MV-4-11 (cell line): ENCODE results near the gene FHOD1.

ENCODE experiments used
- DNase-seq: peaks from one replicate; lab custom pipeline; 2025; lab: John Stamatoyannopoulos, UW

FHOD1 gene

DNA sequence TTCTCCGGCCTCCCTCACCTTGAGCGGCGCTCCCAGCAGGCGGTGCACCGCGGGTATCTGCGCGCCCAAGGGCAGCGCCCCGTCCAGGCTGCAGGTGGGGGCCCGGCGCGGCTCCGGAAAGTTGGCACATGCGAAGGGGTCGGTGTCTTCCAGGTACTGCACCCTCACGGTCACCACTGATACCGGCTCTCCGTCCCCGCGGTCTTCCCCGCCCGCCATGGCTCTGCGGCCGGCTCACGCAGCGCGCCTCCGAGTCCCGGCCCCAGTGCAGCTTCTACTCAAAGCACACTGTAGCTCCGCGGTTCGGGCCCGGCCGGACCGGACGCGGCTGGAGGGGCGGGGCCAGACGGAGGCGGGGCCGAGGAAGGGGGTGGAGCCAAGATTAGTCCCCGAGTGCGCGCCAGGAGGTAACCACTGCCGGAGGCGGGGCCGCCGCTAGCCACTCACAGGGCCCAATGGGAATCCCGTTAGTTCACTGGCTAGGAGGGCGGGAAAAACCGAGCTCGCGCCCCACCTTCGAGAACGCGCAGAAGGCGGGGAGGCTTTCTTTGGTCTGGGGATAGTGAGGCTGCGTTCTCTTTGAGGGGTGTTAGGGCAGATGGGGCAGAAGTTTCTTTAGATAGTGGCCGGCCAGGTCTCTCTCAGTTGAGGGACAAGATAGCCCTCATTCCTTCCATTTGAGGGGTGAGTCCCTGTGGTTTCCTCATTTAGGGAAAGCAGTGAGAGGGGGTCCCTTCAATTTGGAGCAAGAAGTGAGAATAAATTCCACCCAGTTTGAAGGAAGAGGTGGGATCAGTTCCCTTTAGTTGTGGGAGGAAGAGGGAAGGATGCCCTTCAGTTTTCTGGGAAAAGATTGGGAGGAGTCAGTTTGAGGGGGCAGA is at the start of gene FHOD1:
FHOD1 (minus strand) TSS at position 290 of the 881 bp plus-strand sequence; CDS start at position 219, 71 bp downstream.
- DNase-seq: peak; percentile 93

DNA sequence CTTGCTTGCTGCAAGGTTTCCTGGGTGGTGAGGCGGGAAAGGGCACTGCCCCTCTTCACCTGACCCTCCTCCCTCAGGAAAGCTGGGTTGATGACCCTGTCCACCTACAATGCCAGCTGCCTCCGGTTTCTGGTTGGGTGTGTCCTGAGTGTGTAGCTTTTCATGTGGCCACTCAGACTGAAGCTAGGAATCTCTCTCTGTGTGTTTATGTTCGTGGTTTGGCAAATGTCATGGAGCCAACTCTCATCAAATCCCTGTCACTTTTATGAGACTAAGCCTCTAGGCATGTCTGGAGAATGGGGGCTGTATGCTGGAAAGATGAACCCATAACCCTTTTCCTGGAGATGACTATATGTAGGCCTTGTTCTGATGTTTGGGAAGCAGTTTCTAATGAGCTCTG is 49.1 kb upstream of the FHOD1 start:
- DNase-seq: no peak

DNA sequence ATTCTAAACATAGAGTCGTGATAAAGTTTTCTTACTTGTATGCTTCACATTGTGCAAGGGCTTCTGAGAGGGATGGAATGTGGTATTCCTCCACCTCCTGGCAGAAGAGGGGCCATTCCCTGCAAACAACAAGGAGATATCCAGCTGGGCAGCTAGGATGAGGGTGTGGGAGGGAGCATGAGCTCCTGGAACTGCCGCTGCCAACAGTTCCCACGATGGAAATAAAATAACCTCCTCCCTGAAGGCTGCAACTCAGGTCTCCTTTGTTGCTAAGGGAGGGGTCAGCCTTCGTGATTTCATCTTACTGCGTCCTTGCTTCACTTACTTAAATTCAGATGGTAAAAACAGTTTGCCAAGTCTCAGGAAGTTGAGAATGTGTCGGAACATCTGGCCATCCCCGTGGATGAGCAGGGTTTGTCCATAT is 47.7 kb upstream of the FHOD1 start:
- no peak for DNase-seq

DNA sequence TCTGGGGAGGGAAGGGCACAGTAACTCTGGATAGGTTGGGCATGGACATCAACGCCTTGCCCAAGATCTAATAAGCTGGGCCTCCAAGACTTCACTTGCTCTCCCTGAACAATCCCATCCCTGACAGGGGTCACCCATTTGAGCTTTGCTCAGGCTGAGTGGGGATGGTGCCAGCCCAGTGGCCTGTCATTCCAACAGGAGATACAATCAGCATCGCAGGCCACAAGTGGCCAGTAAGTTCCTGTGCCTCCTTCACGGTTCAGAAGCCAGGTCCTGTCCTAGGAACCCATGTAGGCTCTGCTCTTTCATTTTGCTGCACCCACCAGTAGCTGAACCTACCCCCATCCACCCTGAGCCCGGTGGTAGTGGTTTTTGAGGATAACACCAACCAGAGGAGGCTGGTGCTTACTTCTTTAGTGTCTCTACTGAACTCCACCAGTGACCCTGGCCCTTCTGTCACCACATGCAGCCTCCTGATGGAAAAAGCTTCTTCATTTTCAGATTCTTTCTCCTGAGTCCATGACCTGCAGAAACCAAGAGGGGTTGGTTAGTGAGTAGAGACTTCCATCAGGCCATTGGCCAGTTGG is 47.0 kb upstream of the FHOD1 start:
- no peak for DNase-seq

DNA sequence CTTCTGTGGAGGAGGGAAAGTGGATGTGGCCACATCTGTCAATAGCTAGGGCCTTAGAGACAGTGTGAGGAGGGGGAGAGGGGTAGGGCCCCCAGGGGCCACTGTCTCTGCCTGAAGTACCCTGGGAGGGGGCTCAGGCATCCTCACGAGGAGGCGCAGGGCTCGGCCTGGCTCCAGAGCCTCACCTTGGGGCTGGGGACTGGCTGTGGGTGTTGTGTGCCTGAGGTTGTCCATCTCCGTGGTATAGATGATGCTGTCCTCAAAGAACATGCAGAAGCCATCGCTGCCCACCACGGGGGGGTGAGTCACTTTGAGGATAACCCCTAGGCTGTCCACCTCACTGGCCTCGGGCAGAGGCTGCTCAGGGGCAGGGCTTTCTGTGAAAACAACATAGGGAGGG is 44.2 kb upstream of the FHOD1 start:
- DNase-seq: no peak

GRCh38 chr16:67287960-67288359 is 40.7 kb upstream of the FHOD1 start:
- DNase-seq: no peak

DNA sequence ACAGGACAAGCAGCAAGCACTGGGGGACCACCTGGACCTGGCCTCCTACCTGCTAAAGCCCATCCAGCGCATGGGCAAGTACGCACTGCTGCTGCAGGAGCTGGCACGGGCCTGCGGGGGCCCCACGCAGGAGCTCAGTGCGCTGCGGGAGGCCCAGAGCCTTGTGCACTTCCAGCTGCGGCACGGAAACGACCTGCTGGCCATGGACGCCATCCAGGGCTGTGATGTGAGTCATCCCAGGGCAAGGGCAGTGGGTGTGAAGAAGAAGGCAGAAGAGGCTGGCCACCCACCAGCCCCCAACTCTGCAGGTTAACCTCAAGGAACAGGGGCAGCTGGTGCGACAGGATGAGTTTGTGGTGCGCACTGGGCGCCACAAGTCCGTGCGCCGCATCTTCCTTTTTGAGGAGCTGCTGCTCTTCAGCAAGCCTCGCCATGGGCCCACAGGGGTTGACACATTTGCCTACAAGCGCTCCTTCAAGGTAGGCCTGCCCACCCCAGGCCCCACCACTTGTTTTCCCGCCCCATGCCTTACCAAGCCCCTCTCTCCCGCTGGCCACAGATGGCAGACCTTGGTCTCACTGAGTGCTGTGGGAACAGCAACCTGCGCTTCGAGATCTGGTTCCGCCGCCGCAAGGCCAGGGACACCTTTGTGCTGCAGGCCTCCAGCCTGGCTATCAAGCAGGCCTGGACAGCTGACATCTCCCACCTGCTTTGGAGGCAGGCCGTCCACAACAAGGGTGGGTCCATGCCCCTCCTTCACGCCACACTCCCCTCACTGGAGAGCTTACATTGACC is 39.4 kb upstream of the FHOD1 start:
- DNase-seq: no peak

GRCh38 chr16:67284699-67285646 is 37.7 kb upstream of the FHOD1 start:
- no peak for DNase-seq

- no peak for DNase-seq
These were observed 36.7 kb upstream of the FHOD1 start for GRCh38 chr16:67283826-67284555.

DNA sequence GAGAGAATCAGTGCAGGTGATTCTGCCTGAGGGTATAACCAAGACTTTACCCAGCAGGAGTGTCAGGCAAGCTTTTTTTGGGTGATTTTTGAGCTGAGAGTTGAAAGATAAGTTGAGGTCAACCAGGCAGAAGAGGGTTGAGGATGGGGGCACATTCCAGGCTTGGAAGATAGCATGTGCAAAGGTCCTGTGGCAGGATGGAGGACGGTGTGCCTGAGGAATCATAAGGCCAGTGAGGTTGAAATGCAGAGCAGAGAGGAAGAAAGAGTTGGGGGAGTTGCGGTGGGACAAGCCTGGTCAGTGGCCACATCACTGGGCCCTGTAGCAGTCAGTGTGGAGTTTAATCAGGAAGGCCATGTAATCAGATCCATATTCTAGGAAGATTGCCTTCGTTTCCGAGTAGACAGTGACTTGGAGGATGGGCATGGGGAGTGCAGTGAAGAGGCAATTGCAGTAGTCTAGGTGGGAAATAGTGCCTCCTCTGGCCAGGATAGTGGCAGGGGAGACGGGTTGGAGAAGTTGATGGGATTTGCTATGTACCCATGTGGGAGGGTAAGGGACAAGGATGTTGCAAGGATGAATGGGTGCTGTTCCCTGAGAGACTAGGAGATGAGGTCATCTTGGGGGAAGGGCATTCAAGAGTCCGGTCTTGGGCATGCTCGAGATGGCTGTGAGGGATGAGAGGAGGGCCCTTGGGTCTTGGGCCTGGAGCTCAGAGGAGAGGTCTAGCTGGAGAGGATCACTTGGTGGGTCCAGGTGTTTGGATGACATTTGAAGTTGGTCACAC is 36.0 kb upstream of the FHOD1 start:
- peak; percentile 12 for DNase-seq

DNA sequence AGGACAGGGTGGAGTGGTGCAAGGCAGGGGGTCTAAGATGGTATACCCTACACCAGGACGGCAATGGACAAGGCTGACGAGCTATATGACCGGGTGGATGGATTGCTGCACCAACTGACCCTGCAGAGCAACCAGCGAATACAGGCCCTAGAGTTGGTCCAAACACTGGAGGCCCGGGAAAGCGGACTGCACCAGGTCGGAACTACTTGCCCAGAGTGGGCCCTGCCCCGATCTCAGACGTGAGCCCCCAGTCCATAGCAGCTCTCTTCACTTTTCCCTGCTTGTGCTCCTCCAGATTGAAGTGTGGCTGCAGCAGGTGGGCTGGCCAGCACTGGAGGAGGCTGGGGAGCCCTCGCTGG is 35.1 kb upstream of the FHOD1 start:
- DNase-seq: no peak

DNA sequence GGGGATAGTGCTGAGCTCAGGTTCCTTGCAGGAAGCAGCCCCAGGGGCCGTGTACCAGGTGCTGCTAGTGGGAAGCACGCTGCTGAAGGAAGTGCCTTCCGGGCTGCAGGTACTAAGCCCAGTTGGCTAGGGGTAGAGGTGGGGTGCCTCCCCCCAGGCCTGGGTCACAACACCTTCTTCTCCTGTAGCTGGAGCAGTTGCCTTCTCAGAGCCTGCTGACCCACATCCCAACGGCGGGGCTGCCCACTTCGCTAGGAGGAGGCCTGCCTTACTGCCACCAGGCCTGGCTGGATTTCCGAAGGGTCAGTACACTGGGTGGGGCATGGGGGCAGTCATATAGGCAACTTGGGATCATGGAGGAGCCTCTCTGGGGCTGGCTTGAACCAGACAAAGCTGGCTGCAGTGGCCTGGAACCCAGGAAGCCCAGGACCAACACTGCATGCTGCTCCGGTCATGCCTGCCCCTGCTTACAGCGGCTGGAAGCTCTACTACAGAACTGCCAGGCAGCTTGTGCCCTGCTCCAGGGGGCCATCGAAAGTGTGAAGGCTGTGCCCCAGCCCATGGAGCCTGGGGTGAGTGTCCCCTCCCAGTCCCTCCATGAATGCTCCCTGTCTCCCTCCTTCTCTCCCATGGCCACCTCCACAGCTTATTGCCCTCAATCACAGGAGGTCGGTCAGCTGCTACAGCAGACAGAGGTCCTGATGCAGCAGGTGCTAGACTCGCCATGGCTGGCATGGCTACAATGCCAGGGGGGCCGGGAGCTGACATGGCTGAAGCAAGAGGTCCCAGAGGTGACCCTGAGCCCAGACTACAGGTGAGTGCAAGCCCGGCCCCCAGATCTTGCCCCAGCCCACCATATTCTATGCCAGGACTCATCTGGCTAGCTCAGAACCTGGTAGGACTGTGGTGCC is 34.5 kb upstream of the FHOD1 start:
- DNase-seq: no peak

- DNase-seq: no peak
These were observed 33.1 kb upstream of the FHOD1 start for GRCh38 chr16:67280090-67281015.

DNA sequence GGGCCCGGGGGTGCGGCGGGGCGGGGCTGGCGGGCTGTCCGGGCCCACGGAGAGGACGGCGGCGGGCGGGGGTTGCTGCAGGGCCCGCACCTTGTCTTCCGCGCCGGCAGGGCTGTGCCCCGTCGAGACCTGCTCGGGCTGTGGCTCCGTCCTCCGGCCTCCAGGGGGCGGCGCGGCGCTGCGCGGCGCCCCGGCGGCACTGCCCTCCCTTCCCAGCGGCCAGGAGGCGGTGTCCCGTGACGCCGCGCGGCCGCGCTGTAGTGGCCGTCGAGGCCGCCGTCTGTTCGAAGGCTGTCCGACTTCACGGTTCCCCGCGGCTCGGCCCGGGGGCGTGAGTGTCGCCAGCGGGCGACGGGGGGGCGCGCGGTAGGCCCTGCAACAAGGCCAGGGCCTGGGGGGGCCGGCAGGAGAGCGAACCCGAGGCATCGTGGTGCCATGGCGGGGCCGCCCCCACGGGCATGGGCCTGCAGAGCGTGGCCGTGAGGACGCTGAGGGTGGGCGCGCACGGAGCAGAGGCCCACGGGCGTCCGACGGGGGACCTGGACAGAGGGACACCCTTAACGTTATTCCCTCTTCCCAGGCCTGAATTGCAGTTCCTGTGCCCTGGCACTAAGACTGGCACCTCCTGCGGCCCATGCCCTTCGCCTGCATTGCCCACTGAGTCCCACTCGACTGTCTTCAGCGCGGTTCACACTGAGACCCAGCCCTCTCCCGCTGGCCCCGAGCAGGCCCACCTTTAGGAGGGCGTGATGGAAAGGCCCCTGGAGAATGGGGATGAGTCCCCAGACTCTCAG is 32.2 kb upstream of the FHOD1 start, which contains the start of gene PLEKHG4:
PLEKHG4 (plus strand) TSS at position 237 of the 794 bp plus-strand sequence; CDS start at position 750, 513 bp downstream.
- DNase-seq: peak; percentile 76

- peak; percentile 34 for DNase-seq
These were observed 31.6 kb upstream of the FHOD1 start for GRCh38 chr16:67278773-67279295.

DNA sequence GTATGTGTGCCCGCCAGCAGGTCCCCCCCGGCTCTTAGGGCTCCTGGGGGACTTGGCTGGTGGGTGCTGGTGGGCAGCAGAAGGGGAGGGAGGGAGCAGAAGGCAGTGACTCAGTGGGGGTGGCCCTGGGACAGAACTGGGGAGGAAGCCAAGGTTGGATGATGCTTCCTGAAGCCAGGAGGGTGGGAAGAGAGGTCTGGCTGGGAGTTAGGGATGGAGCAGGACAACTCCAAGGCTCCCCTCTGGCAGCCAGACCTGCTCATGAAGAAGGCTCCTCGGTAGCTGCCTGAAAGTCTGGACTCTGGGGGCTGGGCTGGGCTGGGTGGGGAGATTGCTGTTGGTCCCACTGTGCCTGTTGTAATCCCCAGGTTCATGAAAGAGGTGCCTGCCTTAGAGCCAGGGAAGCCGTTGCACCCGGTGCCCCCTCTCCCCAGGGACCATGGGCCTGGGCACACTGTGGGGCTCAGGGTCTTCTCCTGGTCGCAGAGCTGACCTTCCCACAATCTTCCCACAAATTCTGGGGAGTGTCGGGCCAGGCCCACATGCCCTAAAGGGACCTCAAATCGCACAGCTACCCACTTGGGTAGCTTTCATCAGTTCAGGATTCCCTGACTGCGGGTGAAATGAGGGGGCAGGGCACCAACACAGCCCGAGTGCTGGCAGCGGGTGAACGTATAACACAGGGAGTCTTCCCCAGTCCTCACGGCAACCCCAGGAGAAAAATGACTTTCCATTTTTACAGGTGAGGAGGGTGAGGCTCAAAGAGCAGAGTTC is 30.9 kb upstream of the FHOD1 start:
- no peak for DNase-seq
